NB4 (cell line): ENCODE measurements around the gene TMEM239.

Experiments
- CTCF ChIP-seq: IDR thresholded peaks from one replicate; pipeline ENCODE4 v1.5.1; 2012; ENCODE audit warnings: low read depth, low read length
- MAX ChIP-seq: IDR thresholded peaks from 2 replicates; pipeline ENCODE4 v1.6.1; 2011; ENCODE audit warnings: low read depth, low read length
- MYC ChIP-seq: IDR thresholded peaks from 2 replicates; pipeline ENCODE4 v1.6.1; 2011; ENCODE audit warnings: low read depth, low read length
- POLR2A ChIP-seq: IDR thresholded peaks from 2 replicates; pipeline ENCODE4 v1.6.1; 2011; ENCODE audit warnings: mild to moderate bottlenecking; ENCODE audit not compliant: insufficient read length; ENCODE audit errors: extremely low read depth

GRCh38 chr20:2775139-2775538, 41.0 kb upstream of the TMEM239 start:
- TF ChIP-seq CTCF, result no peak
- no peak for TF ChIP-seq POLR2A
- TF ChIP-seq MYC, result no peak
- TF ChIP-seq MAX, result no peak
